SK-N-SH treated with all-trans-retinoic acid at 6 μM for 48 hours (cell line): ENCODE measurements around the gene CRACR2A.

Experiments used
- ATAC-seq: fragments of 200-7000 bp; cut with Tn5 transposase; 3 replicates; pipeline ENCODE4 v1.9.1; 2020; ENCODE audit warnings: mild to moderate bottlenecking, moderate library complexity
- ARNTL ChIP-seq: fragments of 450-650 bp; formaldehyde crosslinking; IDR thresholded peaks from 2 replicates; pipeline ENCODE4 v1.5.0; 2020; ENCODE audit warnings: low read depth, mild to moderate bottlenecking, moderate library complexity, borderline replicate concordance
- CREB5 ChIP-seq: fragments of 250-450 bp; sonication (Bioruptor Pico); IDR thresholded peaks from 2 replicates; pipeline ENCODE4 v1.5.1; 2020; ENCODE audit warnings: low read depth, mild to moderate bottlenecking, moderate library complexity
- CSDC2 ChIP-seq: fragments of 250-450 bp; sonication (Bioruptor Pico); IDR thresholded peaks from 2 replicates; pipeline ENCODE4 v1.5.0; 2020; ENCODE audit warnings: mild to moderate bottlenecking, moderate library complexity
- ESRRG ChIP-seq: fragments of 250-450 bp; sonication (Bioruptor Pico); IDR thresholded peaks from 2 replicates; pipeline ENCODE4 v1.6.1; 2021; ENCODE audit warnings: mild to moderate bottlenecking
- GLIS3 ChIP-seq: fragments of 250-450 bp; sonication (Bioruptor Pico); IDR thresholded peaks from 2 replicates; pipeline ENCODE4 v1.5.0; 2020; ENCODE audit warnings: mild to moderate bottlenecking, moderate library complexity
- ISL1 ChIP-seq: fragments of 250-450 bp; sonication (Bioruptor Pico); IDR thresholded peaks from 2 replicates; pipeline ENCODE4 v2.1.2; 2022; ENCODE audit warnings: mild to moderate bottlenecking, moderate library complexity
- OSR1 ChIP-seq: fragments of 250-450 bp; sonication (Bioruptor Pico); IDR thresholded peaks from 2 replicates; pipeline ENCODE4 v1.8.0; 2022; ENCODE audit warnings: moderate library complexity, mild to moderate bottlenecking, inconsistent platforms
- POU6F1 ChIP-seq: fragments of 250-450 bp; sonication (Bioruptor Pico); IDR thresholded peaks from 2 replicates; pipeline ENCODE4 v1.8.0; 2021; ENCODE audit warnings: low read depth, mild to moderate bottlenecking, moderate library complexity, borderline replicate concordance
- SNAI2 ChIP-seq: fragments of 250-450 bp; sonication (Bioruptor Pico); IDR thresholded peaks from 2 replicates; pipeline ENCODE4 v1.5.0; 2020; ENCODE audit warnings: mild to moderate bottlenecking, moderate library complexity
- TCF4 ChIP-seq: fragments of 250-450 bp; sonication (Bioruptor Pico); IDR thresholded peaks from 2 replicates; pipeline ENCODE4 v1.8.0; 2021; ENCODE audit warnings: mild to moderate bottlenecking, moderate library complexity, borderline replicate concordance
- TOX ChIP-seq: fragments of 250-450 bp; sonication (Bioruptor Pico); IDR thresholded peaks from 2 replicates; pipeline ENCODE4 v1.8.0; 2021; ENCODE audit warnings: mild to moderate bottlenecking, moderate library complexity, borderline replicate concordance
- ZC3H10 ChIP-seq: fragments of 250-450 bp; sonication (Bioruptor Pico); IDR thresholded peaks from 2 replicates; pipeline ENCODE4 v1.5.1; 2021; ENCODE audit warnings: mild to moderate bottlenecking, moderate library complexity
- ZFP3 ChIP-seq: fragments of 250-450 bp; sonication (Bioruptor Pico); IDR thresholded peaks from 2 replicates; pipeline ENCODE4 v1.5.0; 2020; ENCODE audit warnings: mild to moderate bottlenecking, moderate library complexity
- ZFP30 ChIP-seq: fragments of 450-650 bp; formaldehyde crosslinking; IDR thresholded peaks from 2 replicates; pipeline ENCODE4 v1.5.0; 2022; ENCODE audit warnings: mild to moderate bottlenecking, moderate library complexity
- ZNF565 ChIP-seq: fragments of 450-650 bp; formaldehyde crosslinking; conservative IDR thresholded peaks from 2 replicates; pipeline ENCODE4 v1.5.0; 2020; ENCODE audit warnings: low read depth, mild to moderate bottlenecking, moderate library complexity
- ZNF70 ChIP-seq: fragments of 450-650 bp; formaldehyde crosslinking; IDR thresholded peaks from 2 replicates; pipeline ENCODE4 v1.5.0; 2020; ENCODE audit warnings: mild to moderate bottlenecking, moderate library complexity
- ZNF8 ChIP-seq: fragments of 450-650 bp; formaldehyde crosslinking; IDR thresholded peaks from 2 replicates; pipeline ENCODE4 v1.5.0; 2020; ENCODE audit warnings: mild to moderate bottlenecking, moderate library complexity
- TF ChIP-seq, protein P1 (sequence below): fragments of 250-450 bp; sonication (Bioruptor Pico); IDR thresholded peaks from 2 replicates; pipeline ENCODE4 v1.8.0; 2020; ENCODE audit warnings: mild to moderate bottlenecking, moderate library complexity, borderline replicate concordance

CRACR2A gene

GRCh38 chr12:3795492-3796133 lies 42.7 kb upstream of the CRACR2A start:
- TF ChIP-seq ESRRG (no peak), ARNTL (CRISPR knock-in tag) (no peak), ISL1 (no peak), ZC3H10 (CRISPR knock-in tag) (no peak), OSR1 (no peak), ZNF565 (CRISPR knock-in tag) (no peak)
- TF ChIP-seq, protein P1, sequence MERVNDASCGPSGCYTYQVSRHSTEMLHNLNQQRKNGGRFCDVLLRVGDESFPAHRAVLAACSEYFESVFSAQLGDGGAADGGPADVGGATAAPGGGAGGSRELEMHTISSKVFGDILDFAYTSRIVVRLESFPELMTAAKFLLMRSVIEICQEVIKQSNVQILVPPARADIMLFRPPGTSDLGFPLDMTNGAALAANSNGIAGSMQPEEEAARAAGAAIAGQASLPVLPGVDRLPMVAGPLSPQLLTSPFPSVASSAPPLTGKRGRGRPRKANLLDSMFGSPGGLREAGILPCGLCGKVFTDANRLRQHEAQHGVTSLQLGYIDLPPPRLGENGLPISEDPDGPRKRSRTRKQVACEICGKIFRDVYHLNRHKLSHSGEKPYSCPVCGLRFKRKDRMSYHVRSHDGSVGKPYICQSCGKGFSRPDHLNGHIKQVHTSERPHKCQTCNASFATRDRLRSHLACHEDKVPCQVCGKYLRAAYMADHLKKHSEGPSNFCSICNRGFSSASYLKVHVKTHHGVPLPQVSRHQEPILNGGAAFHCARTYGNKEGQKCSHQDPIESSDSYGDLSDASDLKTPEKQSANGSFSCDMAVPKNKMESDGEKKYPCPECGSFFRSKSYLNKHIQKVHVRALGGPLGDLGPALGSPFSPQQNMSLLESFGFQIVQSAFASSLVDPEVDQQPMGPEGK: no peak
- no peak for ATAC-seq

DNA sequence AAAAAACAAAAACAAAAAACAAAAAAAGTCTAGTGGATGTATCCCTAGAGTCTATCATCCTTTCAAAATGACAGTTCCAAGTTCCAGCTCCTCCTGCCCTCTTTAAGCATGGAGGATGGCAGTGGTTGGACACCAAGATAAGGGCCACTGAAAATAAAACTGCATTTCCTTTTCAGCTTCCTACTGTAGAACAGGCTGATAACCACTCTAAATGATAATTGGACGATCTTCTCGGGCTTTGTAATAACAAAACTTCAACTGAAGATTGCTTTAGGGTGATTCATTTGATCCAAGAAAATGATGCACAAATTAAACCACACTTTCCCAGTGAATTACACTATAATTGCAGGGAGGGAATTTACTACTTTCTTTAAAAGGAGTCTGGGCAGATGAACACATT lies 42.2 kb upstream of the CRACR2A start:
- TF ChIP-seq TCF4: no peak
- TF ChIP-seq CREB5: no peak
- TF ChIP-seq ZC3H10 (CRISPR knock-in tag): no peak
- TF ChIP-seq POU6F1 (CRISPR knock-in tag): no peak
- TF ChIP-seq ISL1: no peak
- TF ChIP-seq ESRRG: no peak
- no peak for TF ChIP-seq ZNF70
- TF ChIP-seq, protein P1: no peak
- TF ChIP-seq ZNF8 (CRISPR knock-in tag): no peak
- no peak for TF ChIP-seq ZFP30 (CRISPR knock-in tag)
- TF ChIP-seq SNAI2: no peak
- no peak for TF ChIP-seq ARNTL (CRISPR knock-in tag)
- no peak for TF ChIP-seq CSDC2
- no peak for ATAC-seq

DNA sequence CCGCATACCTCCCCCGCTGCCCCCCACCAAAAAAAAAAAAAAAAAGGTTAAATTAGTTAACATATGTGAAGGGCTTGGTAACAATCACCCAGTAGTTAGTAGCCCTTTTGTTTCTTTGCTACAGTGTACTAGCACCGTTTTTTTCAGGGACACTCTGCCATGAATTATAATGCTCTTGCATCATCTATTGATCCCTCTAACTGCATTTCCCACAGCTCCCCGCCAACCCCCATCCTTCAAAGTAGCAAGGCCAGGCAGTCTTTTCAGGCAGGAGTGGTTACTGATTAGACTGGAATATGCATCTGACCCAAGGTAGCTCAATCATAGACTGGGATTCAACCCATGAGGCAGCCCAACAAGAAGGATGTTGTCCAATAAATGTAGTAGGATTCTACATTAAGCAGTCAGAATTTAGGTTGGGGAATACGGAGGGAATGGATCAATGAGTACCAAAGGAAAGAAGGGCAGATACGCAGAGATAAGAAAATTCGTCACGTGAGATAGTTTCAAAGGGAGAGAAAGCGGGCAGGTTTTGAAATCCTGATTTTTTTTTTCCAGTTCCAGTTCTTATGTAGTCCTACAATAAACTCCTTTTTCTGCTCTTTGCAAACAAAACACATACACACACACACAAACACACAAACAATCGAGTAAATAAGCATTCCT lies 39.8 kb upstream of the CRACR2A start:
- no peak for ATAC-seq
- TF ChIP-seq ZFP3 (CRISPR knock-in tag) (no peak), GLIS3 (no peak), TOX (CRISPR knock-in tag) (no peak), CREB5 (no peak), ZC3H10 (CRISPR knock-in tag) (no peak), ZNF70 (no peak), ZNF565 (CRISPR knock-in tag) (no peak)
- TF ChIP-seq, protein P1: no peak
